ENCODE measurements around the gene KLK13. TPM values are rescaled to one million over a fixed set of nuclear protein-coding genes. Genes with fewer than 3 reads are reported as not detected.

Gene KLK13
- total RNA-seq, 1 donor from 2014 or later, result not detected

- H3K9me3 ChIP-seq (replicated peaks), result peaks cover 23% of the 10 kb centered on the region
- no peak for DNase-seq
- H3K36me3 ChIP-seq, result no peaks in the 10 kb centered on the region
- no peak for TF ChIP-seq CTCF (IDR thresholded peaks at IDR 0.05; ENCODE audit: borderline replicate concordance)
- intact Hi-C loops (cut with micrococcal nuclease), result no loop called here
- no peak overlapping the region for H3K27ac ChIP-seq (replicated peaks)
- no peak overlapping the region for H3K4me3 ChIP-seq
- peaks cover 3% of the 10 kb centered on the region for H3K4me1 ChIP-seq
- peaks cover 18% of the 10 kb centered on the region for H3K27me3 ChIP-seq (ENCODE audit: low read depth)
Measured at GRCh38 chr19:51070334-51071094, 5.6 kb upstream of the KLK13 start.

- intact Hi-C loops (cut with micrococcal nuclease), result no loop called here
- no peak for TF ChIP-seq CTCF (IDR thresholded peaks at IDR 0.05; ENCODE audit: borderline replicate concordance)
- Histone ChIP-seq H3K4me1 (peaks cover 14% of the 10 kb centered on the region), H3K27me3 (ENCODE audit: low read depth) (peaks cover 45% of the 10 kb centered on the region), H3K9me3 (replicated peaks) (no peaks in the 10 kb centered on the region), H3K36me3 (no peaks in the 10 kb centered on the region), H3K4me3 (no peak overlapping the region), H3K27ac (replicated peaks) (no peak overlapping the region)
- DNase-seq, result no peak
Measured at GRCh38 chr19:51066393-51067186, 1.7 kb upstream of the KLK13 start.

GRCh38 chr19:51065221-51065960, 499 bp upstream of the KLK13 start:
- Histone ChIP-seq H3K9me3 (replicated peaks) (no peaks in the 10 kb centered on the region), H3K4me1 (peaks cover 14% of the 10 kb centered on the region), H3K27ac (replicated peaks) (peak overlapping the region; percentile 1), H3K4me3 (peak overlapping the region; percentile 58), H3K27me3 (ENCODE audit: low read depth) (peaks cover 55% of the 10 kb centered on the region), H3K36me3 (no peaks in the 10 kb centered on the region)
- TF ChIP-seq CTCF (IDR thresholded peaks at IDR 0.05; ENCODE audit: borderline replicate concordance), result no peak
- DNase-seq, result no peak
- intact Hi-C loops (cut with micrococcal nuclease), result no loop called here

- H3K36me3 ChIP-seq, result no peaks in the 10 kb centered on the region
- no peak overlapping the region for H3K27ac ChIP-seq (replicated peaks)
- no peak for TF ChIP-seq CTCF (IDR thresholded peaks at IDR 0.05; ENCODE audit: borderline replicate concordance)
- H3K4me1 ChIP-seq, result peaks cover 14% of the 10 kb centered on the region
- intact Hi-C loops (cut with micrococcal nuclease), result no loop called here
- H3K27me3 ChIP-seq (ENCODE audit: low read depth), result peaks cover 64% of the 10 kb centered on the region
- H3K9me3 ChIP-seq (replicated peaks), result no peaks in the 10 kb centered on the region
- H3K4me3 ChIP-seq, result no peak overlapping the region
- DNase-seq, result no peak
Measured at GRCh38 chr19:51063664-51064063, 1.2 kb downstream of the KLK13 start.

GRCh38 chr19:51060973-51061372, 3.9 kb downstream of the KLK13 start:
- Histone ChIP-seq H3K36me3 (no peaks in the 10 kb centered on the region), H3K4me1 (peaks cover 14% of the 10 kb centered on the region), H3K27ac (replicated peaks) (no peak overlapping the region), H3K27me3 (ENCODE audit: low read depth) (peaks cover 61% of the 10 kb centered on the region), H3K4me3 (no peak overlapping the region), H3K9me3 (replicated peaks) (no peaks in the 10 kb centered on the region)
- TF ChIP-seq CTCF (IDR thresholded peaks at IDR 0.05; ENCODE audit: borderline replicate concordance), result no peak
- intact Hi-C loops (cut with micrococcal nuclease), result no loop called here
- no peak for DNase-seq
